ENCODE results near the gene RNU6-9. TPM values are rescaled to one million over a fixed set of nuclear protein-coding genes. Genes with fewer than 3 reads are reported as not detected.
A peak's percentile ranks its signal among the peaks of the same experiment; 100 is the strongest.

The RNU6-9 gene
- total RNA-seq, 1 donor from 2014 or later = not detected

GRCh38 chr19:917323-918151 is 24.3 kb downstream of the RNU6-9 start, which contains the start of gene KISS1R:
KISS1R (plus strand) TSS chr19:917333; CDS start chr19:917503, 170 bp downstream.
- DNase-seq (ENCODE audit: low read depth in 2 of 2) = peak in 1 of 2 donors; percentile 43

GRCh38 chr19:918152-918437 is 24.8 kb downstream of the RNU6-9 start:
- DNase-seq (ENCODE audit: low read depth in 2 of 2) = no peak

- DNase-seq (ENCODE audit: low read depth in 2 of 2) = no peak
These were observed 25.4 kb downstream of the RNU6-9 start for GRCh38 chr19:918481-919198.

GRCh38 chr19:919199-920050 is 26.1 kb downstream of the RNU6-9 start:
- no peak for DNase-seq (ENCODE audit: low read depth in 2 of 2)

- DNase-seq (ENCODE audit: low read depth in 2 of 2) = no peak
These were observed 27.0 kb downstream of the RNU6-9 start for GRCh38 chr19:920051-920864.

GRCh38 chr19:924553-925086 is 31.3 kb downstream of the RNU6-9 start:
- DNase-seq (ENCODE audit: low read depth in 2 of 2) = no peak

GRCh38 chr19:925087-925525 is 31.8 kb downstream of the RNU6-9 start:
- DNase-seq (ENCODE audit: low read depth in 2 of 2) = peak in 1 of 2 donors; percentile 74

GRCh38 chr19:925526-926322 is 32.4 kb downstream of the RNU6-9 start, which contains the start of gene ARID3A:
ARID3A (plus strand) TSS chr19:926035; CDS start chr19:929529, 3,494 bp downstream.
- DNase-seq (ENCODE audit: low read depth in 2 of 2) = peak; percentile 27 to 81

GRCh38 chr19:926323-926588 is 33.0 kb downstream of the RNU6-9 start:
- DNase-seq (ENCODE audit: low read depth in 2 of 2) = no peak

- DNase-seq (ENCODE audit: low read depth in 2 of 2) = no peak
These were observed 33.5 kb downstream of the RNU6-9 start for GRCh38 chr19:926589-927350.

GRCh38 chr19:927351-927779 is 34.1 kb downstream of the RNU6-9 start:
- DNase-seq (ENCODE audit: low read depth in 2 of 2) = no peak

GRCh38 chr19:927780-928401 is 34.6 kb downstream of the RNU6-9 start:
- DNase-seq (ENCODE audit: low read depth in 2 of 2) = no peak

GRCh38 chr19:928471-929202 is 35.4 kb downstream of the RNU6-9 start:
- no peak for DNase-seq (ENCODE audit: low read depth in 2 of 2)

GRCh38 chr19:929203-929890 is 36.1 kb downstream of the RNU6-9 start:
- DNase-seq (ENCODE audit: low read depth in 2 of 2) = no peak

- DNase-seq (ENCODE audit: low read depth in 2 of 2) = no peak
These were observed 36.6 kb downstream of the RNU6-9 start for GRCh38 chr19:929891-930258.

- DNase-seq (ENCODE audit: low read depth in 2 of 2) = no peak
These were observed 38.8 kb downstream of the RNU6-9 start for GRCh38 chr19:931860-932647.
